CD4-positive, alpha-beta T cell treated with Interleukin-2 at 100 ng/mL for 4 hours (primary cell): Measurements from ENCODE around the gene CLBA1.
"Not testable (repeated sequence)": the region's sequence is repeated elsewhere in the genome, so short reads cannot be mapped to it uniquely, and the experiment has no call there.

Experiments
- DNase-seq: peaks from one replicate; pipeline ENCODE4 v3.0.0-alpha.2; 2020; ENCODE audit warnings: low spot score

The CLBA1 gene

DNA sequence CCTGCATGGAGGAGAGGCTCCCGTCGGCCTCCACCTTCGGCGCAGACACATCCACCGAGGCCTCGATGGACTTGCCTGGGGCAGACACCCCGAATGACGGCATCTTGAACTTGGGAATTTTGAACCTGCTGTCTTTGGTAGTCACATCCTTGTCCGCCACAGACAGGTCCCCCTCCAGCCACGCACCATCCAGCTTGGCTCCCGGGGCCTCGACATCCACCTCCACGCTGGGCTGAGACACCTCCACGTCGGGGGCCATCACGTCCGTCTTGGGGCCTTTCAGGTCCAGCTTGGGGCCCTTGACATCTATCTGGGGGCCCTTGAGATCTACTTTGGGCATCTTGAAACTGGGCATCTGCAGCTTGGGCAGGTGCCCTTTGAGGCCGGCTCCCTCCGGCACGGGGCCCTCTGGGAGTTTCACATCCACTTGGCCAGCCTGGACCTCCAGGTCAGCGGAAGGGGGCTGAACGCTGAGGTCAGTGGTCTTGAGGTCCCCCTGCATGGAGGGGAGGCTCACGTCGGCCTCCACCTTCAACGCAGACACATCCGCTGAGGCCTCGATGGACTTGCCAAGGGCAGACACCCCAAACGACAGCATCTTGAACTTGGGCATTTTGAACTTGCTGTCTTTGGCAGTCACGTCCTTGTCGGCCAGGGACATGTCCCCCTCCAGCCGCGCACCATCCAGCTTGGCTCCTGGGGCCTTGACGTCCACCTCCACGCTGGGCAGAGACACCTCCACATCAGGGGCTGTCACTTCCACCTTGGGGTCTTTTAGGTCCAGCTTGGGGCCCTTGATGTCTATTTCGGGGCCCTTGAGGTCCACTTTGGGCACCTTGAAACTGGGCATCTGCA is 37.5 kb upstream of the CLBA1 start:
- not testable (repeated sequence) for DNase-seq

DNA sequence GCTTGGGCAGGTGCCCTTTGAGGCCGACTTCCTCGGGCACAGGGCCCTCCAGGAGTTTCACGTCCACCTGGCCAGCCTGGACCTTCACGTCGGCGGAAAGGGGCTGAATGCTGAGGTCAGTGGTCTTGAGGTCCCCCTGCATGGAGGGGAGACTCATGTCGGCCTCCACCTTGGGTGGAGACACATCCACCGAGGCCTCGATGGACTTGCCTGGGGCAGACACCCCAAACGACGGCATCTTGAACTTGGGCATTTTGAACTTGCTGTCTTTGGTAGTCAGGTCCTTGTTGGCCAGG is 36.9 kb upstream of the CLBA1 start:
- no peak for DNase-seq

DNA sequence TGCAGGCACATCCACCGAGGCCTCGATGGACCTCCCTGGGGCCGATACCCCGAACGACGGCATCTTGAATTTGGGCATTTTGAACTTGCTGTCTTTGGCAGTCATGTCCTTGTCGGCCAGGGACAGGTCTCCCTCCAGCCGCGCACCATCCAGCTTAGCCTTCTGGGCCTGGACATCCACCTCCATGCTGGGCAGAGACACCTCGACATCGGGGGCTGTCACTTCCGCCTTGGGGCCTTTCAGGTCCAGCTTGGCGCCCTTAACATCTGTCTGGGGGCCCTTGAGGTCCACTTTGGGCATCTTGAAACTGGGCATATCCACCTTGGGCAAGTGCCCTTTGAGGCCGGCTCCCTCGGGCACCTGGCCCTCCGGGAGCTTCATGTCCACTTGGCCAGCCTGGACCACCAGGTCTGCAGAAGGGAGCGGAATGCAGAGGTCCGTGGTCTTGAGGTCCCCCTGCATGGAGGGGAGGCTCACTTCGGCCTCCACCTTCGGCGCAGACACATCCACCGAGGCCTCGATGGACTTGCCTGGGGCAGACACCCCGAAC is 36.1 kb upstream of the CLBA1 start:
- not testable (repeated sequence) for DNase-seq

DNA sequence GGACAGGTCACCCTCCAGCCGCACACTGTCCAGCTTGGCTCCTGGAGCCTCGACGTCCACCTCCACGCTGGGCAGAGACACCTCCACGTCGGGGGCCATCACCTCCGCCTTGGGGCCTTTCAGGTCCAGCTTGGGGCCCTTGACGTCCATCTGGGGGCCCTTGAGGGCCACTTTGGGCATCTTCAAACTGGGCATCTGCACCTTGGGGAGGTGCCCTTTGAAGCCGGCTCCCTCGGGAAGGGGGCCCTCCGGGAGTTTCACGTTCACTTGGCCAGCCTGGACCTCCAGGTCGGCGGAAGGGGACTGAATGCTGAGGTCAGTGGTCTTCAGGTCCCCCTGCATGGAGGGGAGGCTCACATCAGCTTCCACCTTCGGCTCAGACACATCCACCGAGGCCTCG is 35.6 kb upstream of the CLBA1 start:
- DNase-seq = no peak

DNA sequence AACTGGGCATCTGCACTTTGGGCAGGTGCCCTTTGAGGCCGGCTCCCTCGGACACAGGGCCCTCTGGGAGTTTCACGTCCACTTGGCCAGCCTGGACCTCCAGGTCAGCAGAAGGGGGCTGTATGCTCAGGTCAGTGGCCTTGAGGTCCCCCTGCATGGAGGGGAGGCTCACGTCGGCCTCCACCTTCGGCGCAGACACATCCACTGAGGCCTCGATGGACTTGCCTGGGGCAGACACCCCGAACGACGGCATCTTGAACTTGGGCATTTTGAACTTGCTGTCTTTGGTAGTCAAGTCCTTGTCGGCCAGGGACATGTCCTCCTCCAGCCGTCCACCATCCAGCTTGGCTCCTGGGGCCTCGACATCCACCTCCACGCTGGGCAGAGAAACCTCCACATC is 34.9 kb upstream of the CLBA1 start:
- not testable (repeated sequence) for DNase-seq

DNA sequence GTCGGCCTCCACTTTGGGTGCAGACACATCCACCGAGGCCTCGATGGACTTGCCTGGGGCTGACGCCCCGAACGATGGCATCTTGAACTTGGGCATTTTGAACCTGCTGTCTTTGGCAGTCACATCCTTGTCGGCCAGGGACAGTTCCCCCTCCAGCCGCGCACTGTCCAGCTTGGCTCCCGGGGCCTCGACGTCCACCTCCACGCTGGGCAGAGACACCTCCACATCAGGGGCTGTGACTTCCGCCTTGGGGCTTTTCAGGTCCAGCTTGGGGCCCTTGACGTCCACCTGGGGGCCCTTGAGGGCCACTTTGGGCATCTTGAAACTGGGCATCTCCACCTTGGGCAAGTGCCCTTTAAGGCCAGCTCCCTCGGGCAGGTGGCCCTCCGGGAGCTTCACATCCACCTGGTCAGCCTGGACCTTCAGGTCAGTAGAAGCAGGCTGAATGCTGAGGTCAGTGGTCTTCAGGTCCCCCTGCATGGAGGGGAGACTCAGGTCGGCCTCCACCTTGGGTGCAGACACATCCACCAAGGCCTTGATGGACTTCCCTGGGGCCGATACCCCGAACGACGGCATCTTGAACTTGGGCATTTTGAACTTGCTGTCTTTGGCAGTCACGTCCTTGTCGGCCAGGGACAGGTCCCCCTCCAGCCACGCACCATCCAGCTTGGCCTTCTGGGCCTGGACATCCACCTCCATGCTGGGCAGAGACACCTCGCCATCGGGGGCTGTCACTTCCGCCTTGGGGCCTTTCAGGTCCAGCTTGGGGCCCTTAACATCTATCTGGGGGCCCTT is 33.5 kb upstream of the CLBA1 start:
- DNase-seq = not testable (repeated sequence)

DNA sequence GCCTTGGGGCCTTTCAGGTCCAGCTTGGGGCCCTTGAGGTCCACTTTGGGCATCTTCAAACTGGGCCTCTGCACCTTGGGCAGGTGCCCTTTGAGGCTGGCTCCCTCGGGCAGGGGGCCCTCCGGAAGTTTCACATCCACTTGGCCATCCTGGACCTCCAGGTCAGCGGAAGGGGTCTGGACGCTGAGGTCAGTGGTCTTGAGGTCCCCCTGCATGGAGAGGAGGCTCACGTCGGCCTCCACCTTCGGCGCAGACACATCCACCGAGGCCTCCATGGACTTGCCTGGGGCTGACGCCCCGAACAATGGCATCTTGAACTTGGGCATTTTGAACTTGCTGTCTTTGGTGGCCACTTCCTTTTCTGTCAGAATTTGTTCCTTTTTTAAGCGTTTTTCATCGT is 32.5 kb upstream of the CLBA1 start:
- DNase-seq = no peak

GRCh38 chr14:104953896-104954656 is 31.5 kb upstream of the CLBA1 start:
- no peak for DNase-seq

- DNase-seq = no peak
Measured at GRCh38 chr14:104954746-104955395, 30.7 kb upstream of the CLBA1 start.

- no peak for DNase-seq
Measured at GRCh38 chr14:104955396-104955770, 30.2 kb upstream of the CLBA1 start.

- DNase-seq = no peak
Measured at GRCh38 chr14:104956290-104956890, 29.2 kb upstream of the CLBA1 start.

GRCh38 chr14:104957146-104958113 is 28.2 kb upstream of the CLBA1 start:
- DNase-seq = no peak

DNA sequence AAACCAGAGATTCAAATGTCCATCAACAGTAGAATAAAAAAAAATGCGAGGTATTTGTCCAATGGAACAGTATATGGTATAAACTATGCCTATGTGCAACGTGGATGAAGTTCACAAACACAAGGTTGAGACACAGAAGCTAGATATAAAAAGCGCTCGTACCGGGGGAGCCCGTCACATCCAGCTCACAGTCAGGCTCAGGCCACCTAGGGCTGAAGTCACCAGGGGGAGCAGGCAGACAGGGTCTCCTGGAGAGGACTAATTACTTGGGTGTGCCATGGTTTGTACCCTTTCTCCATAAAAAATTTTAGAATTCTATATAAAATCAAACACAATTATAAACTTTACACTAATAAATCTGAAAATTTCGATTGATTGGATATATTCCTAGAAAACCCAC is 21.0 kb upstream of the CLBA1 start:
- no peak for DNase-seq

- no peak for DNase-seq
Measured at GRCh38 chr14:104965561-104966231, 19.9 kb upstream of the CLBA1 start.

- no peak for DNase-seq
Measured at GRCh38 chr14:104966261-104966865, 19.2 kb upstream of the CLBA1 start.

- no peak for DNase-seq
Measured at GRCh38 chr14:104966981-104967385, 18.6 kb upstream of the CLBA1 start.

- DNase-seq = no peak
Measured at GRCh38 chr14:104967386-104968152, 18.0 kb upstream of the CLBA1 start.

DNA sequence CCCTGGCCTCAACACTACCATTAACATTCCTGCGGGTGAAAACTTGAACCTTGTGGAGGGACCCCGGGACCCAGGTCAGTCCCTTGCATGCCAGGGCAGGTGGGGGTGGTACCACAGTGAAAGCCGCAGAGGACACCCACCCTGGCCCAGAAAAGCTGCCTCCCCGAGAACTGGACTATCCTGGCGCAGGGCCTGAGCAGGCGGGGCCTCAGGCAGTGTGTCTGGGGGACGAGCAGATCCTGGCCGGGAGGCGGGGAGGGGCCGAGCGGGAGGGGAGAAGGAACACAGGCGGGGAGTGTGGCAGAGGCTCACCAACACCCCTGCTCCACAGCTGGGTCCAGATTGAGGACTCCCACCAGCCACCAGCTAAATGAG is 17.4 kb upstream of the CLBA1 start:
- DNase-seq = no peak
